WERI-Rb-1 (cell line): Measurements from ENCODE around the gene HCRTR1.

ENCODE experiments used
- DNase-seq: peaks from one replicate; pipeline ENCODE4 v3.0.0-alpha.2; 2020
- H3K27ac ChIP-seq: fragments of 250-450 bp; sonication (Bioruptor Pico); 2 replicates; pipeline ENCODE4 v1.5.1; 2020; ENCODE audit warnings: mild to moderate bottlenecking, moderate library complexity
- H3K27me3 ChIP-seq: fragments of 250-450 bp; sonication (Bioruptor Pico); 2 replicates; pipeline ENCODE4 v1.5.1; 2021; ENCODE audit warnings: mild to moderate bottlenecking, low read depth, moderate library complexity; ENCODE audit not compliant: insufficient read depth, severe bottlenecking
- H3K36me3 ChIP-seq: fragments of 250-450 bp; sonication (Bioruptor Pico); 2 replicates; pipeline ENCODE4 v1.5.1; 2020; ENCODE audit warnings: mild to moderate bottlenecking, moderate library complexity
- H3K4me3 ChIP-seq: 2 replicates; pipeline ENCODE4 v1.5.1; 2011; ENCODE audit warnings: low read depth, mild to moderate bottlenecking, control low read depth, low read length
- H3K9me3 ChIP-seq: fragments of 250-450 bp; sonication (Bioruptor Pico); 2 replicates; pipeline ENCODE4 v1.5.1; 2021; ENCODE audit warnings: mild to moderate bottlenecking, moderate library complexity; ENCODE audit not compliant: severe bottlenecking
- CTCF ChIP-seq: IDR thresholded peaks from 2 replicates; pipeline ENCODE4 v1.5.1; 2011; ENCODE audit warnings: low read depth, mild to moderate bottlenecking, control low read depth, inconsistent platforms, low read length

HCRTR1 gene

GRCh38 chr1:31655756-31656155 is 38.3 kb downstream of the HCRTR1 start:
- H3K9me3 ChIP-seq: no peaks in the 10 kb centered on the region
- H3K27ac ChIP-seq: no peak overlapping the region
- no peaks in the 10 kb centered on the region for H3K27me3 ChIP-seq
- H3K36me3 ChIP-seq: peaks cover 12% of the 10 kb centered on the region
- DNase-seq: no peak
- H3K4me3 ChIP-seq: no peak overlapping the region
- no peak for TF ChIP-seq CTCF

- DNase-seq: no peak
- Histone ChIP-seq H3K27ac (no peak overlapping the region), H3K27me3 (no peaks in the 10 kb centered on the region), H3K9me3 (no peaks in the 10 kb centered on the region), H3K36me3 (peaks cover 16% of the 10 kb centered on the region), H3K4me3 (no peak overlapping the region)
- TF ChIP-seq CTCF: no peak
These were observed 39.7 kb downstream of the HCRTR1 start for GRCh38 chr1:31657020-31657804.

- Histone ChIP-seq H3K27me3 (no peaks in the 10 kb centered on the region), H3K27ac (no peak overlapping the region), H3K36me3 (peaks cover 14% of the 10 kb centered on the region), H3K9me3 (no peaks in the 10 kb centered on the region), H3K4me3 (no peak overlapping the region)
- TF ChIP-seq CTCF: no peak
- DNase-seq: no peak
These were observed 40.6 kb downstream of the HCRTR1 start for GRCh38 chr1:31657972-31658510.

- Histone ChIP-seq H3K27ac (no peak overlapping the region), H3K27me3 (no peaks in the 10 kb centered on the region), H3K9me3 (no peaks in the 10 kb centered on the region), H3K4me3 (no peak overlapping the region), H3K36me3 (peaks cover 11% of the 10 kb centered on the region; the same call in 1 of the 2 replicates)
- DNase-seq: no peak
- TF ChIP-seq CTCF: no peak
These were observed 41.2 kb downstream of the HCRTR1 start for GRCh38 chr1:31658721-31659120.

GRCh38 chr1:31659889-31660288 is 42.4 kb downstream of the HCRTR1 start:
- no peak overlapping the region for H3K27ac ChIP-seq
- H3K9me3 ChIP-seq: no peaks in the 10 kb centered on the region
- H3K36me3 ChIP-seq: peaks cover 11% of the 10 kb centered on the region; the same call in 1 of the 2 replicates
- no peaks in the 10 kb centered on the region for H3K27me3 ChIP-seq
- no peak for DNase-seq
- H3K4me3 ChIP-seq: no peak overlapping the region
- TF ChIP-seq CTCF: no peak
